GM18508 (cell line): ENCODE data around the gene GTSF1L.
"Not testable (repeated sequence)": the region's sequence is repeated elsewhere in the genome, so short reads cannot be mapped to it uniquely, and the experiment has no call there.

Experiments
- ATAC-seq: cut with Tn5 transposase; IDR thresholded peaks from one replicate; pipeline ENCODE4 v1.9.1; 2021; ENCODE audit warnings: moderate number of reproducible peaks; ENCODE audit not compliant: insufficient read depth, unreplicated experiment

Gene GTSF1L

GRCh38 chr20:43726811-43727338 lies at the start of gene GTSF1L:
TSS of gene GTSF1L (minus strand) at chr20:43727002. CDS start at chr20:43726694, 308 bp downstream.
- no peak for ATAC-seq

GRCh38 chr20:43774754-43775153 lies 48.0 kb upstream of the GTSF1L start:
- no peak for ATAC-seq

- ATAC-seq: no peak
Measured at GRCh38 chr20:43771503-43772190, 44.8 kb upstream of the GTSF1L start.

GRCh38 chr20:43770342-43770741 lies 43.5 kb upstream of the GTSF1L start:
- no peak for ATAC-seq

- no peak for ATAC-seq
Measured at GRCh38 chr20:43767686-43768474, 41.1 kb upstream of the GTSF1L start.

GRCh38 chr20:43766917-43767316 lies 40.1 kb upstream of the GTSF1L start:
- ATAC-seq: no peak

- ATAC-seq: no peak
Measured at GRCh38 chr20:43766385-43766784, 39.6 kb upstream of the GTSF1L start.

- ATAC-seq: no peak
Measured at GRCh38 chr20:43765916-43766315, 39.1 kb upstream of the GTSF1L start.

- ATAC-seq: no peak
Measured at GRCh38 chr20:43762911-43763310, 36.1 kb upstream of the GTSF1L start.

GRCh38 chr20:43761386-43762340 lies 34.9 kb upstream of the GTSF1L start:
- ATAC-seq: no peak

GRCh38 chr20:43757888-43758287 lies 31.1 kb upstream of the GTSF1L start:
- ATAC-seq: not testable (repeated sequence)

GRCh38 chr20:43755851-43756250 lies 29.0 kb upstream of the GTSF1L start:
- ATAC-seq: no peak

GRCh38 chr20:43755390-43755789 lies 28.6 kb upstream of the GTSF1L start:
- ATAC-seq: no peak

GRCh38 chr20:43752561-43753301 lies 25.9 kb upstream of the GTSF1L start:
- ATAC-seq: peak; percentile 47

GRCh38 chr20:43752051-43752360 lies 25.2 kb upstream of the GTSF1L start:
- ATAC-seq: no peak

GRCh38 chr20:43751167-43752050 lies 24.6 kb upstream of the GTSF1L start:
- ATAC-seq: peak; percentile 69

GRCh38 chr20:43750774-43751166 lies 24.0 kb upstream of the GTSF1L start:
- ATAC-seq: no peak

- no peak for ATAC-seq
Measured at GRCh38 chr20:43749734-43750294, 23.0 kb upstream of the GTSF1L start.

GRCh38 chr20:43748274-43748673 lies 21.5 kb upstream of the GTSF1L start:
- no peak for ATAC-seq
